Endothelial cell (in vitro differentiated cells): ENCODE data around the gene RABEPK. TPM values are rescaled to one million over a fixed set of nuclear protein-coding genes. Genes with fewer than 3 reads are reported as not detected.
A peak's percentile ranks its signal among the peaks of the same experiment; 100 is the strongest.

ENCODE experiments used
- DNase-seq: peaks from one replicate; pipeline ENCODE4 v3.0.0; 2021; ENCODE audit warnings: low spot score
- H3K27ac Mint-ChIP-seq: one replicate; pipeline ENCODE4 v1.8.0; 2021; ENCODE audit warnings: mixed read lengths, inconsistent platforms; ENCODE audit not compliant: unreplicated experiment
- H3K27me3 Mint-ChIP-seq: one replicate; pipeline ENCODE4 v1.8.0; 2021; ENCODE audit warnings: mild to moderate bottlenecking, moderate library complexity, mixed read lengths, inconsistent platforms; ENCODE audit not compliant: unreplicated experiment
- H3K36me3 Mint-ChIP-seq: one replicate; pipeline ENCODE4 v1.8.0; 2021; ENCODE audit warnings: mild to moderate bottlenecking, low read depth, mixed read lengths, inconsistent platforms; ENCODE audit not compliant: unreplicated experiment
- H3K4me1 Mint-ChIP-seq: one replicate; pipeline ENCODE4 v1.8.0; 2021; ENCODE audit warnings: mild to moderate bottlenecking, mixed read lengths, inconsistent platforms; ENCODE audit not compliant: unreplicated experiment
- H3K4me3 Mint-ChIP-seq: one replicate; pipeline ENCODE4 v1.8.0; 2021; ENCODE audit warnings: mild to moderate bottlenecking, mixed read lengths, inconsistent platforms; ENCODE audit not compliant: unreplicated experiment
- H3K9me3 Mint-ChIP-seq: one replicate; pipeline ENCODE4 v1.8.0; 2021; ENCODE audit warnings: mixed read lengths, inconsistent platforms; ENCODE audit not compliant: unreplicated experiment
- total RNA-seq: library from RNA; stranded (reverse); fragmentation: NEBNext Ultra II Directional; extraction: Animal tissue kit (Norgen Biotek cat#: 25700); gene quantifications from one replicate; pipeline ENCODE4 v1.2.1, GENCODE V29; 2021; ENCODE audit not compliant: unreplicated experiment
- TF ChIP-seq, protein P1 (sequence below): fragments of 200-600 bp; sonication (generic); IDR thresholded peaks from one replicate; pipeline ENCODE4 v1.5.0; 2021; ENCODE audit warnings: antibody characterized with exemption; ENCODE audit not compliant: unreplicated experiment

RABEPK gene
- total RNA-seq, 1 donor from 2014 or later: 8.5 TPM

DNA sequence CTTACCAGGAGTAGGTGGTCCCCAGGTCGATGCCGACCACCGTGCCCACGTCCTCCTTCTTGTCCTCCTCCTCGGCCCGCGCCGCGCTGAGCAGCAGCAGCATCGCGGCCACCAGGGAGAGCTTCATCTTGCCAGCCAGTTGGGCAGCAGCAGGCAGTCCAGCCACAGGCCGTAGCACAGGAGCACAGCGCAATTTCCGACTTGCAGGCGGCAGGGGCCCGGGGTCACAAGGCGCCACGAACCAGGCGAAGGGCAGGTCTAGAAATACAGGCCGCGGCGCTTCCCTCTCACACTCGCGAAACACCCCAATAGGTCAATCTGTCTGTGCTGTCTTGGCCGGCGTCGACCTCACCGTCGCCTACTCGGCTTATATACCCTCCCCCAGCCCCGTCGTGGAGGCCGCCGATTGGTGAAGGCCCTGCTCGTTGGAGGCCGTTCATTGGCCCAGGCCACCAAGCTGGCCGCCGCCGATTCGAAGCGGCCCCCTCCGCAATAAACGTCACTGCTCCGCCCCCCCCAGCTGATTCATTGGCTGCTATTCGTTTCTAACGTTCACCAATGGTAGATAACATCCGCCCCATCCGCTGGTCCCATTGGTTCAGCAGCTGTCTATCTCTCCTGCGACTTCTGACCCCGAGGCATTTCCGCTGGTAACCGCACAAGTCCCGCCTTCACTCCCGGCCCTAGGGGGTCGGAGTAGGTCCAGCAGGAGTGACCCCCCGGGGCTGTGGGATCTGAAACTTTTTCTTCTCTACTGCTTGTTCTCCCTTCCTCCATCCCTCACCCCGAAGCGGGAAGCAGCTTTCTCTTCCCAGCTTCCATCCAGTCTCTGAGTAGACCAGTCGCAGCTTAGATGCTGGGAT is 40.9 kb downstream of the RABEPK start, which contains the start of gene HSPA5:
Gene HSPA5, minus strand, starts transcription at position 344 of the 863 bp plus-strand sequence. Its CDS starts 217 bp downstream, at position 127.
- Mint-ChIP-seq H3K36me3 (peaks cover 38% of the 10 kb centered on the region), H3K27me3 (peaks cover 17% of the 10 kb centered on the region), H3K4me1 (peaks cover 46% of the 10 kb centered on the region), H3K9me3 (no peaks in the 10 kb centered on the region), H3K4me3 (peak within 1 kb of the TSS; percentile 98), H3K27ac (peak within 1 kb of the TSS; percentile 100)
- TF ChIP-seq, protein P1, sequence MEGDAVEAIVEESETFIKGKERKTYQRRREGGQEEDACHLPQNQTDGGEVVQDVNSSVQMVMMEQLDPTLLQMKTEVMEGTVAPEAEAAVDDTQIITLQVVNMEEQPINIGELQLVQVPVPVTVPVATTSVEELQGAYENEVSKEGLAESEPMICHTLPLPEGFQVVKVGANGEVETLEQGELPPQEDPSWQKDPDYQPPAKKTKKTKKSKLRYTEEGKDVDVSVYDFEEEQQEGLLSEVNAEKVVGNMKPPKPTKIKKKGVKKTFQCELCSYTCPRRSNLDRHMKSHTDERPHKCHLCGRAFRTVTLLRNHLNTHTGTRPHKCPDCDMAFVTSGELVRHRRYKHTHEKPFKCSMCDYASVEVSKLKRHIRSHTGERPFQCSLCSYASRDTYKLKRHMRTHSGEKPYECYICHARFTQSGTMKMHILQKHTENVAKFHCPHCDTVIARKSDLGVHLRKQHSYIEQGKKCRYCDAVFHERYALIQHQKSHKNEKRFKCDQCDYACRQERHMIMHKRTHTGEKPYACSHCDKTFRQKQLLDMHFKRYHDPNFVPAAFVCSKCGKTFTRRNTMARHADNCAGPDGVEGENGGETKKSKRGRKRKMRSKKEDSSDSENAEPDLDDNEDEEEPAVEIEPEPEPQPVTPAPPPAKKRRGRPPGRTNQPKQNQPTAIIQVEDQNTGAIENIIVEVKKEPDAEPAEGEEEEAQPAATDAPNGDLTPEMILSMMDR: no peak
- DNase-seq: peak; percentile 99

DNA sequence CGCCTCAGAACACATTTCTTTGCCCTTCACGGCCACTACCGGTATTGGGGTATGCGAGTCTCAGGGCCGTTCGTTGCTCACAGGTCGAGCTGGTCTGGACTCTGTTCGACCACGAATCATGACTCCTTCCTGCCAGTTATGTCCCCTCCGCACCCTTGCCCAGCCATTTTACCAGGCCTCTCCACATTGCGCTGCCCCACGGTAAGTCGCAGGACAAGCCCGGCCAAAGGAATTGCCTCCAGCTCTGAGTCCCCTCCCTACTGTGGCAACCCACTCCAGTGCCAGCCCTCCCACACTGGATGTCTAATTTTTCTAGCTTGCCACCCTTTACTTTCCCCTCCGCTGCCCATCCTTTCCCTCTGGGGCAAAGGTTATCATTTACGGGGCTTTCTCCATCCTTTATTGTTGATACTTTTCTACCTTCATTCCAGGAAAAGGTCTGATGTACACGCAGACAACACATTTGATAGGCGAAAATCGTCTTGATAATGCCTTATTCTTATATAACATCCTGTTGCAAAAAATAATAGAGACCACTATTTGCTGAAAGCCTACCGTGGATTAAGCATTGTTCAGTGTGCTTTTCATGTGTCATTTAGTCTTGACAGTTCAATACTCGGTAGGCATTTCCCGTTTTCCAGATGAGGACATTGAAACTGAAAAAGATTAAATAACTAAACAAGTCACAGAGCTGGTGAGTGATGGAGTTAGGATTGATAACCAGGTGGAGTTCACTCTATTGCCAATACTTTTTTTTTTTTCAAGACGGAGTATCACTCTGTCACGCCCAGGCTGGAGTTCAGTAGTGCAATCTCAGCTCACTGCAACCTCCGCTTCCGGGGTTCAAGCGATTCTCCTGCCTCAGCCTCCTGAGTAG is 41.8 kb downstream of the RABEPK start:
- Mint-ChIP-seq H3K27me3 (peaks cover 17% of the 10 kb centered on the region), H3K27ac (peak overlapping the region; percentile 100), H3K4me1 (peaks cover 38% of the 10 kb centered on the region), H3K4me3 (peak overlapping the region; percentile 98), H3K36me3 (peaks cover 30% of the 10 kb centered on the region), H3K9me3 (no peaks in the 10 kb centered on the region)
- TF ChIP-seq, protein P1: no peak
- DNase-seq: no peak

DNA sequence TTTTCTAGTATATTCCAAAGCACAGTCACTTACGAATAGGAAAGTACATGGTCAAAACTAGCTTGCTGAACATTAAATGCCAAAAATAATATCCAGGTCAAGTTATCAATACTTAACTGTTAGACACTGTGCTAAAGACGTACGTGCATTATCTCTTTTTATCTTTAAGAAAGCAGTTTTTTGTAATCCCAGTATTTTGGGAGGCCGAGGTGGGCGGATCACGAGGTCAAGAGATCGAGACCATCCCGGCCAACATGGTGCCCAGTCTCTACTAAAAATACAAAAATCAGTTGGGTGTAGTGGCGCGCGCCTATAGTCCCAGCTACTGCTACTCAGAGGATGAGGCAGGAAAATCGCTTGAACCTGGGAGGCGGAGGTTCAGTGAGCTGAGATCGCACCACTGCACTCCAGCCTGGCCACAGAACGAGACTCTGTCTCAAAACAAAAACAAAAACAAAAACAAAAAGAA is 43.5 kb downstream of the RABEPK start:
- Mint-ChIP-seq H3K27me3 (peaks cover 17% of the 10 kb centered on the region), H3K36me3 (peaks cover 14% of the 10 kb centered on the region), H3K9me3 (no peaks in the 10 kb centered on the region), H3K4me1 (peaks cover 22% of the 10 kb centered on the region), H3K4me3 (no peak overlapping the region), H3K27ac (peak overlapping the region; percentile 61)
- TF ChIP-seq, protein P1: no peak
- DNase-seq: no peak

DNA sequence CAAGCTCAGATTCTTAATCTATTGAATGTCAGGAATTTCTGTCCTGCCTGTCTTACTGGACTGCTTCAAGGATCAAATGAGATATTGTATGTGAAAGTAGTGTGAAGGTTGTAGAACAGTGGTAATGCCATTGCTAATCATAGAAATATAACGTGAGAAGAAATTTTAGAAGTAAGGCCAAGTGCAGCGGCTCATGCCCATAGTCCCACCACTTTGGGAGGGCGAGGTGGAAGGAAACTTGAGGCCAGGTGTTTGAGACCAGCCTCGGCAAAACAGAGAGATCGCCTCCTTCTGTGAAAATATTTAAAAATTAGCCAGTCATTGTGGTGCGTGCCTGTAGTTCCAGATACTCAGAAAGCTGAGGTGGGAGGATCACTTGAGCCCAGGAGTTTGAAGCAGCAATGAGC is 45.9 kb downstream of the RABEPK start:
- Mint-ChIP-seq H3K27me3 (peaks cover 9% of the 10 kb centered on the region), H3K27ac (no peak overlapping the region), H3K9me3 (no peaks in the 10 kb centered on the region), H3K4me1 (peaks cover 9% of the 10 kb centered on the region), H3K4me3 (no peak overlapping the region), H3K36me3 (peaks cover 5% of the 10 kb centered on the region)
- no peak for DNase-seq
- TF ChIP-seq, protein P1: no peak
